Lower leg skin (tissue), 3 donors: ENCODE measurements around the gene SEMA6C.

Source experiments
- CTCF ChIP-seq, 3 donors: fragments of 450-650 bp; IDR thresholded peaks; one replicate each; pipeline ENCODE4 v1.5.1; 2016; ENCODE audit warnings: antibody characterized with exemption in 3 of 3, mild to moderate bottlenecking in 3 of 3, moderate library complexity in 2 of 3
- POLR2A ChIP-seq, 2 donors: fragments of 450-650 bp; IDR thresholded peaks; one replicate each; pipeline ENCODE4 v1.6.1; 2016 to 2017; ENCODE audit warnings: antibody characterized with exemption in 2 of 2, mild to moderate bottlenecking in 1 of 2, moderate library complexity in 1 of 2

DNA sequence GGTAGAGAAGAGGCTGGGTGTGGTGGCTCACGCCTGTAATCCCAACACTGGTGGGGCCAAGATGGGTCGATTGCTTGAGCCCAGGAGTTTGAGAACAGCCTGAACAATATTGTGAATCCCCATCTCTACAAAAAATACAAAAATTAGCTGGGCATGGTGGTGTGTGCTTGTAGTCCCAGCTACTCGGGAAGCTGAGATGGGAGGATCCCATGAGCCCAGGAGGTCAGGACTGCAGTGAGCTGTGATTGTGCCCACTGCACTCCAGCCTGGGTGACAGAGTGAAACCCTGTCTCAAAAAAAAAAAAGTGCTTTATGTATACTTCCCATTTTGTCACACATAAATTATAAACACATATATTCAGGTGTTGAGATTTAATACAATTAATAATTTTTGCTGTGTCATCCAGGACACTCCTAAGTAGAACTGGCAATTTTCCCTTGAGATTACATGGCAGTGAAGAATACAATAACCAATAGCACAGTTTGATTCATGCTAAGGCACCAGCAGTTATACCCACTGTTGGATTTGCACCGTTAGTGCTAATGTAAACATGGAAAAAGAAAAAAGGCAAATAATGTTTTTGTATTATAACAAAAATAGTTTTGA lies 60.4 kb downstream of the SEMA6C start:
- TF ChIP-seq CTCF (IDR thresholded peaks at IDR 0.05) = no peak
- TF ChIP-seq POLR2A (IDR thresholded peaks at IDR 0.05) = no peak
